Endothelial cell (in vitro differentiated cells): Measurements from ENCODE around the gene MLANA. TPM values are rescaled to one million over a fixed set of nuclear protein-coding genes. Genes with fewer than 3 reads are reported as not detected.

Source experiments
- DNase-seq: peaks from one replicate; pipeline ENCODE4 v3.0.0; 2021; ENCODE audit warnings: low spot score
- H3K27ac Mint-ChIP-seq: one replicate; pipeline ENCODE4 v1.8.0; 2021; ENCODE audit warnings: mixed read lengths, inconsistent platforms; ENCODE audit not compliant: unreplicated experiment
- H3K27me3 Mint-ChIP-seq: one replicate; pipeline ENCODE4 v1.8.0; 2021; ENCODE audit warnings: mild to moderate bottlenecking, moderate library complexity, mixed read lengths, inconsistent platforms; ENCODE audit not compliant: unreplicated experiment
- H3K36me3 Mint-ChIP-seq: one replicate; pipeline ENCODE4 v1.8.0; 2021; ENCODE audit warnings: mild to moderate bottlenecking, low read depth, mixed read lengths, inconsistent platforms; ENCODE audit not compliant: unreplicated experiment
- H3K4me1 Mint-ChIP-seq: one replicate; pipeline ENCODE4 v1.8.0; 2021; ENCODE audit warnings: mild to moderate bottlenecking, mixed read lengths, inconsistent platforms; ENCODE audit not compliant: unreplicated experiment
- H3K4me3 Mint-ChIP-seq: one replicate; pipeline ENCODE4 v1.8.0; 2021; ENCODE audit warnings: mild to moderate bottlenecking, mixed read lengths, inconsistent platforms; ENCODE audit not compliant: unreplicated experiment
- H3K9me3 Mint-ChIP-seq: one replicate; pipeline ENCODE4 v1.8.0; 2021; ENCODE audit warnings: mixed read lengths, inconsistent platforms; ENCODE audit not compliant: unreplicated experiment
- CTCF ChIP-seq: fragments of 200-600 bp; sonication (generic); IDR thresholded peaks from one replicate; pipeline ENCODE4 v1.5.0; 2021; ENCODE audit warnings: antibody characterized with exemption; ENCODE audit not compliant: unreplicated experiment
- total RNA-seq: library from RNA; stranded (reverse); fragmentation: NEBNext Ultra II Directional; extraction: Animal tissue kit (Norgen Biotek cat#: 25700); gene quantifications from one replicate; pipeline ENCODE4 v1.2.1, GENCODE V29; 2021; ENCODE audit not compliant: unreplicated experiment

The MLANA gene
- total RNA-seq, 1 donor from 2014 or later, result not detected

GRCh38 chr9:5939530-5939929 is 48.8 kb downstream of the MLANA start:
- Mint-ChIP-seq H3K36me3 (no peaks in the 10 kb centered on the region), H3K27me3 (no peaks in the 10 kb centered on the region), H3K4me3 (no peak overlapping the region), H3K9me3 (no peaks in the 10 kb centered on the region), H3K4me1 (no peaks in the 10 kb centered on the region), H3K27ac (no peak overlapping the region)
- TF ChIP-seq CTCF, result no peak
- no peak for DNase-seq

- Mint-ChIP-seq H3K27me3 (no peaks in the 10 kb centered on the region), H3K4me3 (no peak overlapping the region), H3K27ac (no peak overlapping the region), H3K36me3 (no peaks in the 10 kb centered on the region), H3K9me3 (no peaks in the 10 kb centered on the region), H3K4me1 (no peaks in the 10 kb centered on the region)
- DNase-seq, result no peak
- TF ChIP-seq CTCF, result no peak
Measured at GRCh38 chr9:5941214-5941613, 50.5 kb downstream of the MLANA start.

- Mint-ChIP-seq H3K9me3 (no peaks in the 10 kb centered on the region), H3K4me3 (no peak overlapping the region), H3K4me1 (peaks cover 5% of the 10 kb centered on the region), H3K36me3 (no peaks in the 10 kb centered on the region), H3K27ac (no peak overlapping the region), H3K27me3 (no peaks in the 10 kb centered on the region)
- no peak for DNase-seq
- no peak for TF ChIP-seq CTCF
Measured at GRCh38 chr9:5945112-5945511, 54.4 kb downstream of the MLANA start.

GRCh38 chr9:5947912-5948311 is 57.2 kb downstream of the MLANA start:
- no peak for DNase-seq
- no peak overlapping the region for H3K27ac Mint-ChIP-seq
- H3K4me3 Mint-ChIP-seq, result no peak overlapping the region

More at GRCh38 chr9:5947912-5948311, 57.2 kb downstream of the MLANA start:
- H3K36me3 Mint-ChIP-seq, result no peaks in the 10 kb centered on the region
- H3K9me3 Mint-ChIP-seq, result no peaks in the 10 kb centered on the region
- H3K27me3 Mint-ChIP-seq, result no peaks in the 10 kb centered on the region
- H3K4me1 Mint-ChIP-seq, result peaks cover 5% of the 10 kb centered on the region
- TF ChIP-seq CTCF, result no peak
